ENCODE results near the gene CHID1.

GRCh38 chr11:910044-910588, 494 bp downstream of the CHID1 start:
- TF ChIP-seq CTCF (IDR thresholded peaks at IDR 0.05) (no peak), EP300 (IDR thresholded peaks at IDR 0.05) (no peak), POLR2A (IDR thresholded peaks at IDR 0.05) (no peak)

Data from stomach (tissue), 4 donors.